Measurements from ENCODE around the gene HELZ.

DNA sequence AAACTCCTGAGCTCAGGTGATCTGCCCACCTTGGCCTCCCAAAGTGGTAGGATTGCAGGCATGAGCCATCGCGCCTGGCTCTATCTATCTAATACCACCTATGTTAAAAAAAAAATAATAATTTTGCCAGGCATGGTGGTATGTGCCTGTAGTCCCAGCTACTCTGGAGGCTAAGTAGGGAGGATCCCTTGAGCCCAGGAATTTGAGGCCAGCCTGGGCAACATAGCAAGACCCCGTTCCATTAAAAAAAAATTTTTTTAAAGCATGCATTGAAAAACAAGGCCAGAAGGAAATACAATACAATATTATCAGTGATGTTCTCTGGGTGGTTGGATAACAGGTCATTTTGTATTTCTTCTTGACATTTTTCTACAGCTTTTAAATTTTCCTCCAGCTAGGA, 45.2 kb upstream of the HELZ start:
- TF ChIP-seq, protein P1, sequence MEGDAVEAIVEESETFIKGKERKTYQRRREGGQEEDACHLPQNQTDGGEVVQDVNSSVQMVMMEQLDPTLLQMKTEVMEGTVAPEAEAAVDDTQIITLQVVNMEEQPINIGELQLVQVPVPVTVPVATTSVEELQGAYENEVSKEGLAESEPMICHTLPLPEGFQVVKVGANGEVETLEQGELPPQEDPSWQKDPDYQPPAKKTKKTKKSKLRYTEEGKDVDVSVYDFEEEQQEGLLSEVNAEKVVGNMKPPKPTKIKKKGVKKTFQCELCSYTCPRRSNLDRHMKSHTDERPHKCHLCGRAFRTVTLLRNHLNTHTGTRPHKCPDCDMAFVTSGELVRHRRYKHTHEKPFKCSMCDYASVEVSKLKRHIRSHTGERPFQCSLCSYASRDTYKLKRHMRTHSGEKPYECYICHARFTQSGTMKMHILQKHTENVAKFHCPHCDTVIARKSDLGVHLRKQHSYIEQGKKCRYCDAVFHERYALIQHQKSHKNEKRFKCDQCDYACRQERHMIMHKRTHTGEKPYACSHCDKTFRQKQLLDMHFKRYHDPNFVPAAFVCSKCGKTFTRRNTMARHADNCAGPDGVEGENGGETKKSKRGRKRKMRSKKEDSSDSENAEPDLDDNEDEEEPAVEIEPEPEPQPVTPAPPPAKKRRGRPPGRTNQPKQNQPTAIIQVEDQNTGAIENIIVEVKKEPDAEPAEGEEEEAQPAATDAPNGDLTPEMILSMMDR (IDR thresholded peaks at IDR 0.05): no peak
- TF ChIP-seq RAD21 (conservative IDR thresholded peaks at IDR 0.05 in 1 of 2, IDR thresholded peaks at IDR 0.05 in 1 of 2) (no peak), CEBPB (IDR thresholded peaks at IDR 0.05) (no peak), POLR2A (IDR thresholded peaks at IDR 0.05; ENCODE audit: low read length) (no peak), RNF2 (IDR thresholded peaks at IDR 0.05; ENCODE audit: borderline replicate concordance, low read depth) (no peak), POLR2AphosphoS2 (conservative IDR thresholded peaks at IDR 0.05; ENCODE audit: low read length) (no peak), NFE2L2 (conservative IDR thresholded peaks at IDR 0.05; ENCODE audit: low read length) (no peak), TFCP2L1 (CRISPR knock-in tag; IDR thresholded peaks at IDR 0.05) (no peak), JUNB (IDR thresholded peaks at IDR 0.05) (no peak), ESRRA (IDR thresholded peaks at IDR 0.05; ENCODE audit: borderline replicate concordance, low read length) (no peak), BHLHE40 (IDR thresholded peaks at IDR 0.05; ENCODE audit: low read depth, low read length) (no peak)
- TF ChIP-seq, protein P2, sequence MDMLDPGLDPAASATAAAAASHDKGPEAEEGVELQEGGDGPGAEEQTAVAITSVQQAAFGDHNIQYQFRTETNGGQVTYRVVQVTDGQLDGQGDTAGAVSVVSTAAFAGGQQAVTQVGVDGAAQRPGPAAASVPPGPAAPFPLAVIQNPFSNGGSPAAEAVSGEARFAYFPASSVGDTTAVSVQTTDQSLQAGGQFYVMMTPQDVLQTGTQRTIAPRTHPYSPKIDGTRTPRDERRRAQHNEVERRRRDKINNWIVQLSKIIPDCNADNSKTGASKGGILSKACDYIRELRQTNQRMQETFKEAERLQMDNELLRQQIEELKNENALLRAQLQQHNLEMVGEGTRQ (IDR thresholded peaks at IDR 0.05): no peak
- TF ChIP-seq, protein P3, sequence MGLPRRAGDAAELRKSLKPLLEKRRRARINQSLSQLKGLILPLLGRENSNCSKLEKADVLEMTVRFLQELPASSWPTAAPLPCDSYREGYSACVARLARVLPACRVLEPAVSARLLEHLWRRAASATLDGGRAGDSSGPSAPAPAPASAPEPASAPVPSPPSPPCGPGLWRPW (IDR thresholded peaks at IDR 0.05): no peak
- TF ChIP-seq, protein P4, sequence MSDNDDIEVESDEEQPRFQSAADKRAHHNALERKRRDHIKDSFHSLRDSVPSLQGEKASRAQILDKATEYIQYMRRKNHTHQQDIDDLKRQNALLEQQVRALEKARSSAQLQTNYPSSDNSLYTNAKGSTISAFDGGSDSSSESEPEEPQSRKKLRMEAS (IDR thresholded peaks at IDR 0.05): no peak
